ENCODE measurements around the gene PBXIP1. TPM values are rescaled to one million over a fixed set of nuclear protein-coding genes. Genes with fewer than 3 reads are reported as not detected.

The PBXIP1 gene
- total and polyA plus RNA-seq, 2 experiments from 2014 or later = 53.0 to 61.0 TPM

DNA sequence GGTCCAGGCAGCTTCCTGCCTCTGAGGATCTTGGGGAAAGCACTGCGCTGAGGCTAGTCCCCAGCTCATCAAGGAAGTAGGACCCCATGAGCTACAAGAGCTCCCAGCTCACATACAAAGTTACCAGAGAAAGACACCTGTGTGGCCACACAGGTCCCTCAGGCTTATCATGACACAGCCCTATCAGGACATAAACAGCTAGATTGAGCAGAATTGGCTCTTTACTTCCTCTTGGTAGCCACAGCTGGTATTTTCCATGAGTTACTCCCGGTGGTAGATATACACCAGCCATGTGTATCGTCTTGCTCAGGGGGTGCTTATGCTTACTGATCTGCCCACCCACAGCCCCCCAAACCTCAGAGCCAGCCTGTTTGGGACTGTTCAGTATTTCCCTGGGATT, 38.7 kb upstream of the PBXIP1 start:
- Histone ChIP-seq H3K27me3 (no peaks in the 10 kb centered on the region), H3K4me1 (ENCODE audit: insufficient read depth) (peaks cover 5% of the 10 kb centered on the region), H3K36me3 (replicated peaks; ENCODE audit: insufficient read depth, low read depth) (no peaks in the 10 kb centered on the region), H2AFZ (no peak overlapping the region), H3K9me2 (replicated peaks; ENCODE audit: insufficient read depth) (no peaks in the 10 kb centered on the region), H3K4me3 (no peak overlapping the region), H4K20me1 (ENCODE audit: insufficient read depth, poor library complexity, severe bottlenecking) (no peaks in the 10 kb centered on the region), H3K9me3 (ENCODE audit: low read depth) (no peaks in the 10 kb centered on the region), H3K27ac (no peak overlapping the region), H3K79me2 (peaks cover 3% of the 10 kb centered on the region), H3K4me2 (no peak overlapping the region)
- WGBS (ENCODE audit: low lambda C conversion rate, missing lambda C conversion rate) = 89% methylated on average over 3 of the region's 3 CpGs
- DNase-seq (ENCODE audit: low spot score) = no peak
- TF ChIP-seq EZH2phosphoT487 (IDR thresholded peaks at IDR 0.05; ENCODE audit: low read depth, severe bottlenecking, unreplicated experiment) (no peak), CTCF (IDR thresholded peaks at IDR 0.05; ENCODE audit: poor library complexity) (no peak), EZH2 (IDR thresholded peaks at IDR 0.05; ENCODE audit: borderline replicate concordance) (no peak)

- H3K27ac ChIP-seq = no peak overlapping the region
These were observed 38.3 kb upstream of the PBXIP1 start for GRCh38 chr1:154994269-154994587.

DNA sequence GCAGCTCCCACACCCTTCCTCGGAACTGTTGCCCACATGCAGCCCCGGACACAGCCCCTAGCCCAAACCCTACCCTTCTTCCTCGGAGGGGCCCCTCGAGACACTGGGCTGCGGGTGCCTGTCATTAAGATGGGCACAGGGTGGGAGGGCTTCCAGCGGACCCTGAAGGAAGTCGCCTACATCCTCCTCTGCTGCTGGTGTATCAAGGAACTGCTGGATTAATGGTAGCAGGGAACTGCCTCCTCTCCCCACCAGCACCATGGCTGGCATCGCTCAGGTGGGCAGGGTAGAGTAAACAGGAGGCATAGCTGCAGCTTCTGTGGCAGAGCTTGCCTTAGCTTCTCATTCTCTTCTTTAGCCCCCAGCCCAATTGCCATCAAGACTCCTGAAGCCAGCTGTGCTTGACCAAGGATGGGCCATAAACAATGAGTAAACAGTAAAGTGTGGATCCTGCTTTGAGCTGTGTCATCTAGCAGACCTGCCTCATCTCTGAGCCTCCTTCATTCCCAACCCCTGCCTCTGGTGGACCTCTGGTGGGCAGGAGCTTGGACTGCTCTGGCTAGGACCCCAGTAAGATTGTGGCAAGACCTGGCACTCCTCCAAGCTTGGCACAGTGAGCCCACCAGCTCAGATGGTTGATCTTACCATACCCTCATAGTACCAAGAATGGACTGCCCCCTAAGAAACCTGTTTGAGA, 37.8 kb upstream of the PBXIP1 start, which contains the start of gene LENEP:
Gene LENEP, plus strand, starts transcription at position 15 of the 697 bp plus-strand sequence. Its CDS starts 22 bp downstream, at position 37.
- DNase-seq (ENCODE audit: low spot score) = no peak
- no peaks in the 10 kb centered on the region for H3K27me3 ChIP-seq
- H3K4me1 ChIP-seq (ENCODE audit: insufficient read depth) = peaks cover 2% of the 10 kb centered on the region
- H3K4me2 ChIP-seq = no peak within 1 kb of the TSS
- peaks cover under 1% of the 10 kb centered on the region for H3K79me2 ChIP-seq
- H3K9me2 ChIP-seq (replicated peaks; ENCODE audit: insufficient read depth) = no peaks in the 10 kb centered on the region
- H4K20me1 ChIP-seq (ENCODE audit: insufficient read depth, poor library complexity, severe bottlenecking) = no peaks in the 10 kb centered on the region
- H3K4me3 ChIP-seq = no peak within 1 kb of the TSS
- H3K36me3 ChIP-seq (replicated peaks; ENCODE audit: insufficient read depth, low read depth) = no peaks in the 10 kb centered on the region
- WGBS (ENCODE audit: low lambda C conversion rate, missing lambda C conversion rate) = 83% methylated on average over 8 of the region's 8 CpGs
- TF ChIP-seq CTCF (IDR thresholded peaks at IDR 0.05; ENCODE audit: poor library complexity) (no peak), EZH2 (IDR thresholded peaks at IDR 0.05; ENCODE audit: borderline replicate concordance) (no peak), EZH2phosphoT487 (IDR thresholded peaks at IDR 0.05; ENCODE audit: low read depth, severe bottlenecking, unreplicated experiment) (no peak)
- no peak within 1 kb of the TSS for H3K27ac ChIP-seq
- no peak within 1 kb of the TSS for H2AFZ ChIP-seq
- no peaks in the 10 kb centered on the region for H3K9me3 ChIP-seq (ENCODE audit: low read depth)

More at GRCh38 chr1:154994269-154994587, 38.3 kb upstream of the PBXIP1 start:
- WGBS (ENCODE audit: low lambda C conversion rate, missing lambda C conversion rate) = 100% methylated on average over 1 of the region's 1 CpG
- TF ChIP-seq EZH2phosphoT487 (IDR thresholded peaks at IDR 0.05; ENCODE audit: low read depth, severe bottlenecking, unreplicated experiment) (no peak), EZH2 (IDR thresholded peaks at IDR 0.05; ENCODE audit: borderline replicate concordance) (no peak), CTCF (IDR thresholded peaks at IDR 0.05; ENCODE audit: poor library complexity) (no peak)
- H3K9me3 ChIP-seq (ENCODE audit: low read depth) = no peaks in the 10 kb centered on the region
- no peak overlapping the region for H3K4me2 ChIP-seq
- H3K4me1 ChIP-seq (ENCODE audit: insufficient read depth) = peaks cover 5% of the 10 kb centered on the region
- H4K20me1 ChIP-seq (ENCODE audit: insufficient read depth, poor library complexity, severe bottlenecking) = no peaks in the 10 kb centered on the region
- no peak overlapping the region for H2AFZ ChIP-seq
- H3K27me3 ChIP-seq = no peaks in the 10 kb centered on the region
- H3K79me2 ChIP-seq = peaks cover 3% of the 10 kb centered on the region
- DNase-seq (ENCODE audit: low spot score) = no peak
- H3K4me3 ChIP-seq = no peak overlapping the region
- H3K9me2 ChIP-seq (replicated peaks; ENCODE audit: insufficient read depth) = no peaks in the 10 kb centered on the region
- H3K36me3 ChIP-seq (replicated peaks; ENCODE audit: insufficient read depth, low read depth) = no peaks in the 10 kb centered on the region

Measured in hepatocyte (in vitro differentiated cells).